GM12878 (cell line): ENCODE data around the gene RPS6KC1. TPM values are rescaled to one million over a fixed set of nuclear protein-coding genes. Genes with fewer than 3 reads are reported as not detected.

Experiments used
- ATAC-seq: fragments of 200-7000 bp; cut with Tn5 transposase; 3 replicates; pipeline ENCODE4 v1.9.1; 2020; ENCODE audit warnings: mild to moderate bottlenecking, moderate library complexity
- BruUV-seq: library from RNA; stranded (reverse); fragments of 400-500 nt; replicated peaks from 2 replicates; lab custom pipeline; 2021; lab: Mats Ljungman, UMichigan
- CTCF ChIA-PET: fragments of 300-600 bp; sonication (Branson Sonifier 250); formaldehyde crosslinking; extraction: SDS; loops from one replicate; lab custom pipeline; 2021; ENCODE audit warnings: inconsistent platforms; lab: Yijun Ruan, JAX
- POLR2A ChIA-PET: fragments of 350-600 bp; formaldehyde crosslinking; extraction: SDS; loops from one replicate; lab custom pipeline; 2021; ENCODE audit warnings: inconsistent platforms; lab: Charles Lee
- RAD21 ChIA-PET: fragments of 300-600 bp; sonication (Branson Sonifier 250); formaldehyde crosslinking; loops from one replicate; lab custom pipeline; 2023; ENCODE audit warnings: antibody characterized with exemption; ENCODE audit not compliant: unreplicated experiment; lab: Charles Lee
- SMC1A ChIA-PET: fragments of 300-600 bp; sonication (Branson Sonifier 250); formaldehyde crosslinking; loops from one replicate; lab custom pipeline; 2023; ENCODE audit not compliant: unreplicated experiment, uncharacterized antibody; lab: Charles Lee
- DNase-seq: peaks from one replicate; pipeline ENCODE4 v3.0.0-alpha.2; 2011; ENCODE audit warnings: low read depth, low spot score
- FAIRE-seq: peaks from 3 replicates; lab custom pipeline; 2011; peaks lifted over from hg19 to GRCh38; lab: Jason Lieb, UNC
- H2AFZ ChIP-seq: 2 replicates; pipeline ENCODE4 v1.6.0; 2011; ENCODE audit warnings: low read depth, low read length, control low read depth; ENCODE audit not compliant: control insufficient read depth
- H3K27ac ChIP-seq: 2 replicates; pipeline ENCODE4 v1.5.1; 2011; ENCODE audit warnings: control low read depth; ENCODE audit not compliant: control insufficient read depth, insufficient read depth
- H3K27me3 ChIP-seq, 2 experiments: replicated peaks in 1 of 2; 2 replicates each; pipeline versions ENCODE4 v1.6.0 to v1.6.1; 2011; ENCODE audit warnings: low read length in 1 of 2; ENCODE audit not compliant: control insufficient read depth in 2 of 2, insufficient read depth in 2 of 2
- H3K36me3 ChIP-seq, 2 experiments: 2 replicates each; pipeline ENCODE4 v1.5.1; 2011; ENCODE audit warnings: low read length in 1 of 2; ENCODE audit not compliant: control insufficient read depth in 2 of 2, insufficient read depth in 2 of 2
- H3K4me1 ChIP-seq: 2 replicates; pipeline ENCODE4 v1.6.1; 2011; ENCODE audit warnings: mild to moderate bottlenecking, low read length, moderate library complexity, mixed read lengths; ENCODE audit not compliant: control insufficient read depth, insufficient read depth
- H3K4me2 ChIP-seq: 2 replicates; pipeline ENCODE4 v1.6.0; 2011; ENCODE audit warnings: control low read depth; ENCODE audit not compliant: control insufficient read depth, insufficient read depth
- H3K4me3 ChIP-seq: fragments of 200-600 bp; sonication (generic); 2 replicates; pipeline ENCODE4 v1.5.1; 2016
- H3K79me2 ChIP-seq: 2 replicates; pipeline ENCODE4 v1.6.0; 2011; ENCODE audit warnings: low read length; ENCODE audit not compliant: control insufficient read depth, insufficient read depth
- H3K9ac ChIP-seq: 2 replicates; pipeline ENCODE4 v1.8.0; 2011; ENCODE audit warnings: low read length, control low read depth, mixed read lengths; ENCODE audit not compliant: control insufficient read depth, insufficient read depth
- H3K9me3 ChIP-seq: replicated peaks from 3 replicates; pipeline ENCODE4 v1.5.1; 2011; ENCODE audit warnings: mild to moderate bottlenecking, low read length; ENCODE audit not compliant: control insufficient read depth, insufficient read depth
- H4K20me1 ChIP-seq: 2 replicates; pipeline ENCODE4 v1.6.0; 2011; ENCODE audit not compliant: control insufficient read depth, insufficient read depth
- CEBPB ChIP-seq, 2 experiments: fragments of 150-350 bp in 1 of 2; IDR thresholded peaks; 2 replicates each; pipeline ENCODE4 v1.6.1; 2012 to 2014; ENCODE audit warnings: low read depth in 2 of 2, low read length in 2 of 2, borderline replicate concordance in 1 of 2, inconsistent platforms in 1 of 2
- E2F8 ChIP-seq: fragments of 450-650 bp; IDR thresholded peaks from 2 replicates; pipeline ENCODE4 v1.6.1; 2018; ENCODE audit warnings: mild to moderate bottlenecking, low read depth, moderate library complexity; ENCODE audit not compliant: partially characterized antibody
- IKZF1 ChIP-seq: fragments of 450-650 bp; conservative IDR thresholded peaks from 2 replicates; pipeline ENCODE4 v1.6.1; 2017; ENCODE audit warnings: antibody characterized with exemption, mild to moderate bottlenecking
- MYB ChIP-seq: fragments of 150-350 bp; IDR thresholded peaks from 2 replicates; pipeline ENCODE4 v1.6.1; 2014; ENCODE audit warnings: mild to moderate bottlenecking, low read depth, low read length, borderline replicate concordance
- NR2F1 ChIP-seq: fragments of 450-650 bp; conservative IDR thresholded peaks from 2 replicates; pipeline ENCODE4 v1.6.1; 2017; ENCODE audit warnings: mild to moderate bottlenecking
- PRDM15 ChIP-seq: fragments of 450-650 bp; formaldehyde crosslinking; IDR thresholded peaks from 2 replicates; pipeline ENCODE4 v1.4.0; 2020; ENCODE audit warnings: mild to moderate bottlenecking, moderate library complexity
- ZNF687 ChIP-seq: fragments of 450-650 bp; IDR thresholded peaks from 2 replicates; pipeline ENCODE4 v1.6.1; 2017; ENCODE audit warnings: mild to moderate bottlenecking, moderate library complexity
- WGBS: methylation state at CpG from one replicate; pipeline ENCODE4 v1.1.6; 2016; ENCODE audit warnings: low lambda C conversion rate; ENCODE audit not compliant: insufficient replicate concordance, insufficient coverage; ENCODE audit errors: missing lambda C conversion rate; 5-methylcytosine and 5-hydroxymethylcytosine counted together
- in situ Hi-C: fragments of 300-500 bp; cut with MboI; formaldehyde crosslinking; loops from 9 replicates; pipeline ENCODE4 v1.14.3; 2018; ENCODE audit warnings: mixed read lengths
- intact Hi-C: fragments of 100-400 bp; cut with micrococcal nuclease; formaldehyde crosslinking; loops from one replicate; pipeline ENCODE4 v1.14.2; 2022; ENCODE audit not compliant: unreplicated experiment
- polyA plus RNA-seq, 11 experiments: library from polyadenylated mRNA; depleted of rRNA in 4 of 11; unstranded in 6 of 11; stranded (reverse) in 5 of 11; fragments of >200 nt; fragmentation: Nextera tagmentation in 4 of 11; fragmentation: Illumina TruSeq in 1 of 11; extraction: Ambion mirVana in 4 of 11; extraction: Trizol in 1 of 11; gene quantifications; 1 replicate in 1 of 11; 2 replicates in 10 of 11; pipeline versions ENCODE4 v1.2.1 to v1.2.3, GENCODE V29; 2011 to 2016; ENCODE audit warnings: inconsistent platforms in 2 of 11, missing spikeins in 2 of 11, low read depth in 1 of 11
- total RNA-seq, 4 experiments: library from RNA; depleted of rRNA in 3 of 4; stranded (reverse); fragments of >200 nt in 3 of 4; fragmentation: Illumina TruSeq in 1 of 4; extraction: Trizol in 1 of 4; gene quantifications; 2 replicates each; pipeline versions ENCODE4 v1.2.1 to v1.2.3, GENCODE V29; 2013 to 2021

RPS6KC1 gene
- total and polyA plus RNA-seq, 10 of the 15 experiments (the other 5 are each of a cell fraction or from before 2014, with no cell fraction given), result 2.9 to 17.3 (median 12.2) TPM

- RAD21 ChIA-PET, result no interaction called here
- Histone ChIP-seq H3K27me3 (no peaks in the 10 kb centered on the region), H3K27ac (no peak overlapping the region), H3K4me2 (no peak overlapping the region), H3K9me3 (no peaks in the 10 kb centered on the region), H3K4me3 (no peak overlapping the region), H3K9ac (no peak overlapping the region), H3K4me1 (no peaks in the 10 kb centered on the region), H4K20me1 (no peaks in the 10 kb centered on the region), H3K36me3 (no peaks in the 10 kb centered on the region; a peak in 1 of 4 replicates), H3K79me2 (no peaks in the 10 kb centered on the region), H2AFZ (no peak overlapping the region)
- 90% methylated on average over 2 of the region's 2 CpGs for WGBS
- SMC1A ChIA-PET, result interaction anchor here (0.7 to 1.0 kb wide), 3 partner anchors 11 to 22 kb away, joined by 3 read pairs; no protein-coding TSS in a partner anchor
- DNase-seq (no peak), FAIRE-seq (no peak), ATAC-seq (no peak)
- BruUV-seq, result no TSS peak
- no peak for TF ChIP-seq ZNF687
- no peak for TF ChIP-seq PRDM15 (CRISPR knock-in tag)
- TF ChIP-seq E2F8, result no peak
- TF ChIP-seq IKZF1, result no peak
- no peak for TF ChIP-seq NR2F1
- no peak for TF ChIP-seq MYB
- TF ChIP-seq CEBPB (IDR thresholded peaks at IDR 0.05; ENCODE audit: borderline replicate concordance in 1 of 2, low read depth in 2 of 2, low read length in 2 of 2), result no peak
- POLR2A ChIA-PET, result interaction anchor here (0.6 kb wide), 1 partner anchor 638 kb away, joined by 7 read pairs; no protein-coding TSS in a partner anchor
- in situ Hi-C loops (no loop called here), intact Hi-C loops (no loop called here)
- CTCF ChIA-PET, result interaction anchor here (0.9 to 2.7 kb wide), 2 partner anchors 15 to 39 kb away, joined by 3 to 9 read pairs; no protein-coding TSS in a partner anchor
Measured at GRCh38 chr1:213227458-213227857, 176.4 kb downstream of the RPS6KC1 start.
